ENCODE measurements around the gene EBLN2.

EBLN2 gene

GRCh38 chr3:73066243-73066642 is 4.8 kb downstream of the EBLN2 start:
- DNase-seq = peak; percentile 24

- no peak for DNase-seq
Observed at GRCh38 chr3:73068419-73068818, 7.0 kb downstream of the EBLN2 start.

GRCh38 chr3:73069187-73069586 is 7.7 kb downstream of the EBLN2 start:
- DNase-seq = no peak

- DNase-seq = no peak
Observed at GRCh38 chr3:73069775-73070444, 8.5 kb downstream of the EBLN2 start.

GRCh38 chr3:73070675-73071575 is 9.5 kb downstream of the EBLN2 start:
- DNase-seq = no peak

- no peak for DNase-seq
Observed at GRCh38 chr3:73071952-73072351, 10.5 kb downstream of the EBLN2 start.

GRCh38 chr3:73072634-73073033 is 11.2 kb downstream of the EBLN2 start:
- DNase-seq = no peak

GRCh38 chr3:73073091-73073707 is 11.7 kb downstream of the EBLN2 start:
- no peak for DNase-seq

- no peak for DNase-seq
Observed at GRCh38 chr3:73074781-73075180, 13.3 kb downstream of the EBLN2 start.

GRCh38 chr3:73080216-73080966 is 18.9 kb downstream of the EBLN2 start:
- DNase-seq = no peak

GRCh38 chr3:73081140-73081539 is 19.7 kb downstream of the EBLN2 start:
- DNase-seq = no peak

- DNase-seq = no peak
Observed at GRCh38 chr3:73084170-73084569, 22.7 kb downstream of the EBLN2 start.

- peak; percentile 6 for DNase-seq
Observed at GRCh38 chr3:73086071-73086494, 24.6 kb downstream of the EBLN2 start.

GRCh38 chr3:73094129-73094528 is 32.7 kb downstream of the EBLN2 start:
- DNase-seq = peak; percentile 27

- DNase-seq = no peak
Observed at GRCh38 chr3:73094951-73095350, 33.5 kb downstream of the EBLN2 start.

GRCh38 chr3:73096169-73096568 is 34.7 kb downstream of the EBLN2 start:
- DNase-seq = no peak

- no peak for DNase-seq
Observed at GRCh38 chr3:73098026-73098425, 36.6 kb downstream of the EBLN2 start.

GRCh38 chr3:73098873-73099272 is 37.4 kb downstream of the EBLN2 start:
- no peak for DNase-seq

- DNase-seq = peak; percentile 57
Observed at GRCh38 chr3:73100741-73101559, 39.5 kb downstream of the EBLN2 start.

GRCh38 chr3:73101881-73102280 is 40.4 kb downstream of the EBLN2 start:
- no peak for DNase-seq

GRCh38 chr3:73107215-73107614 is 45.8 kb downstream of the EBLN2 start:
- no peak for DNase-seq

GRCh38 chr3:73107676-73108187 is 46.3 kb downstream of the EBLN2 start:
- DNase-seq = no peak
